DMS53 (cell line): ENCODE data around the gene H2AZ2.
A peak's percentile ranks its signal among the peaks of the same experiment; 100 is the strongest.
"Not testable (repeated sequence)": the region's sequence is repeated elsewhere in the genome, so short reads cannot be mapped to it uniquely, and the experiment has no call there.

Source experiments
- DNase-seq: peaks from one replicate; lab custom pipeline; 2025; lab: John Stamatoyannopoulos, UW

Gene H2AZ2

GRCh38 chr7:44870780-44871179 lies 22.9 kb upstream of the H2AZ2 start:
- DNase-seq = not testable (repeated sequence)

- not testable (repeated sequence) for DNase-seq
Observed at GRCh38 chr7:44870336-44870735, 22.4 kb upstream of the H2AZ2 start.

- peak; percentile 89 for DNase-seq
Observed at GRCh38 chr7:44867073-44867995, 19.4 kb upstream of the H2AZ2 start.

GRCh38 chr7:44861949-44862348 lies 14.1 kb upstream of the H2AZ2 start:
- not testable (repeated sequence) for DNase-seq

- DNase-seq = peak; percentile 9
Observed at GRCh38 chr7:44858161-44858560, 10.3 kb upstream of the H2AZ2 start.

GRCh38 chr7:44854644-44855364 lies 6.9 kb upstream of the H2AZ2 start:
- no peak for DNase-seq

GRCh38 chr7:44853391-44853790 lies 5.5 kb upstream of the H2AZ2 start:
- DNase-seq = peak; percentile 79

GRCh38 chr7:44852590-44852989 lies 4.7 kb upstream of the H2AZ2 start:
- DNase-seq = no peak

GRCh38 chr7:44849885-44850544 lies 2.1 kb upstream of the H2AZ2 start:
- DNase-seq = no peak

GRCh38 chr7:44849259-44849884 lies 1.5 kb upstream of the H2AZ2 start:
- peak; percentile 59 for DNase-seq

GRCh38 chr7:44847509-44847919 lies 373 bp downstream of the H2AZ2 start:
- peak; percentile 93 for DNase-seq

- DNase-seq = no peak
Observed at GRCh38 chr7:44846816-44847508, 925 bp downstream of the H2AZ2 start.

- not testable (repeated sequence) for DNase-seq
Observed at GRCh38 chr7:44846390-44846789, 1.5 kb downstream of the H2AZ2 start.

GRCh38 chr7:44845451-44845850 lies 2.4 kb downstream of the H2AZ2 start:
- DNase-seq = no peak

GRCh38 chr7:44843440-44843839 lies 4.4 kb downstream of the H2AZ2 start:
- DNase-seq = not testable (repeated sequence)

- DNase-seq = not testable (repeated sequence)
Observed at GRCh38 chr7:44842675-44843074, 5.2 kb downstream of the H2AZ2 start.

- no peak for DNase-seq
Observed at GRCh38 chr7:44838751-44839150, 9.1 kb downstream of the H2AZ2 start.

GRCh38 chr7:44827567-44827966 lies 20.3 kb downstream of the H2AZ2 start:
- no peak for DNase-seq

- DNase-seq = no peak
Observed at GRCh38 chr7:44824894-44825526, 22.9 kb downstream of the H2AZ2 start.

- no peak for DNase-seq
Observed at GRCh38 chr7:44823255-44823781, 24.6 kb downstream of the H2AZ2 start.

- DNase-seq = no peak
Observed at GRCh38 chr7:44819292-44819691, 28.6 kb downstream of the H2AZ2 start.
